IgD-negative memory B cell (primary cell): ENCODE data around the gene F2RL2. TPM values are rescaled to one million over a fixed set of nuclear protein-coding genes. Genes with fewer than 3 reads are reported as not detected.
"Not testable (repeated sequence)": the region's sequence is repeated elsewhere in the genome, so short reads cannot be mapped to it uniquely, and the experiment has no call there.

Experiments
- H3K27ac Mint-ChIP-seq, 3 donors: one replicate each; pipeline ENCODE4 v1.8.0; 2020 to 2022; ENCODE audit warnings: mild to moderate bottlenecking in 3 of 3, mixed read lengths in 3 of 3, moderate library complexity in 1 of 3
- H3K27me3 Mint-ChIP-seq: one replicate; pipeline ENCODE4 v1.8.0; 2021; ENCODE audit warnings: mixed read lengths
- H3K36me3 Mint-ChIP-seq: one replicate; pipeline ENCODE4 v1.8.0; 2020; ENCODE audit warnings: mild to moderate bottlenecking, mixed read lengths
- H3K4me1 Mint-ChIP-seq, 3 donors: one replicate each; pipeline ENCODE4 v1.8.0; 2020 to 2022; ENCODE audit warnings: mixed read lengths in 3 of 3, mild to moderate bottlenecking in 1 of 3
- H3K4me3 Mint-ChIP-seq, 4 donors: one replicate each; pipeline ENCODE4 v1.8.0; 2020 to 2022; ENCODE audit warnings: mild to moderate bottlenecking in 4 of 4, mixed read lengths in 4 of 4, moderate library complexity in 3 of 4
- H3K9me3 Mint-ChIP-seq, 3 donors: one replicate each; pipeline ENCODE4 v1.8.0; 2020 to 2021; ENCODE audit warnings: mixed read lengths in 3 of 3, mild to moderate bottlenecking in 1 of 3
- polyA plus RNA-seq: library from polyadenylated mRNA; unstranded; fragments of 300-500 nt; fragmentation: Illumina TruSeq; gene quantifications from one replicate; pipeline ENCODE4 v1.2.3, GENCODE V29; 2021

Gene F2RL2
- polyA plus RNA-seq, 1 donor from 2014 or later, result 0.11 TPM

DNA sequence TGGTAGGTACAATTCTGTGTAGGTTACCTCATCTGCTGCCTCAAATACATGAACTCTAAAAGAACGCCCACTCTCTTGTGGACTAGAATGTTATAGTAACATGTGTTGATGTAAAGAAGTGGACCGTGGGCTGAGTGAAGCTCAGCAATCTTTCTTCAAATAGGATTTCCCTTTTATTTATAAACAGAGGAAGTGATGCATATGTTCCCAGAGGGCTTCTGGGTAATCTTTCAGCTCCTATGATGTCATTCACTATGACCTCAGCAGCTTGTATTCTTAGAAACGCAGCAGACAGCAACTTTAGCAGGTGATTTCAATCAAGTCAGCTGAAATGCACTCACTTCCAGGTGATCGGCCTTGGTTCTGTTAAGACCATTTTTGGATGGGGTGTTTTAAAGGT, 14.4 kb downstream of the F2RL2 start:
- no peaks in the 10 kb centered on the region for H3K27me3 Mint-ChIP-seq
- peaks cover 7 to 10% (median 9%) of the 10 kb centered on the region in 3 donors for H3K4me1 Mint-ChIP-seq
- H3K9me3 Mint-ChIP-seq, result no peaks in the 10 kb centered on the region
- peaks cover 2% of the 10 kb centered on the region for H3K36me3 Mint-ChIP-seq
- no peak overlapping the region for H3K27ac Mint-ChIP-seq
- no peak overlapping the region for H3K4me3 Mint-ChIP-seq

- Mint-ChIP-seq H3K9me3 (no peaks in the 10 kb centered on the region), H3K36me3 (peaks cover 2% of the 10 kb centered on the region), H3K27ac (peak overlapping the region in 2 of 3 donors; percentile 50 to 55), H3K4me3 (peak overlapping the region in 1 of 4 donors; percentile 32), H3K27me3 (no peaks in the 10 kb centered on the region), H3K4me1 (peaks cover 7 to 10% (median 9%) of the 10 kb centered on the region in 3 donors)
Measured at GRCh38 chr5:76607353-76607871, 15.8 kb downstream of the F2RL2 start.

- Mint-ChIP-seq H3K36me3 (peaks cover 2% of the 10 kb centered on the region), H3K9me3 (no peaks in the 10 kb centered on the region), H3K4me1 (peaks cover 7 to 10% (median 9%) of the 10 kb centered on the region in 3 donors), H3K4me3 (no peak overlapping the region), H3K27ac (peak overlapping the region in 1 of 3 donors; percentile 50), H3K27me3 (no peaks in the 10 kb centered on the region)
Measured at GRCh38 chr5:76606701-76607100, 16.5 kb downstream of the F2RL2 start.

DNA sequence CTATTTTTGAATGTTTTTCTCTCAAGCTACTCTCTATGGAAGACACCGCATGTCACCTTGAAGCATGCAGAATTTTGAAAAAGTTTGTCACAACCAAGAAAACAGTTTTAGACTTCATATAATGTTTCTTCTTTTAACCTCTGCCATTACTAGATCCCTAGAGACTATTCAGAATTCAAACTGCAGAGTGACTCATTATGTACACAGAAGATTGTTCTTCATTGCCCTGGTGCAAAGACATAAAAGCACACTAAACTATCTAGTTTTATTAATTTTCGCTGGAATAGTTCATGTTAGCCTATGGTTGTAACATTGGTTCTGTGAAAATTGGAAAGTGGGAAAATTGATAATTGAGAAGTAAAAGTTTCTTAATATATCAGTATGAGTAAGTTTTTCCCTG, 18.4 kb downstream of the F2RL2 start:
- Mint-ChIP-seq H3K27me3 (no peaks in the 10 kb centered on the region), H3K4me3 (no peak overlapping the region), H3K27ac (no peak overlapping the region), H3K4me1 (peaks cover 7 to 10% (median 9%) of the 10 kb centered on the region in 3 donors), H3K36me3 (peaks cover 2% of the 10 kb centered on the region), H3K9me3 (no peaks in the 10 kb centered on the region)

DNA sequence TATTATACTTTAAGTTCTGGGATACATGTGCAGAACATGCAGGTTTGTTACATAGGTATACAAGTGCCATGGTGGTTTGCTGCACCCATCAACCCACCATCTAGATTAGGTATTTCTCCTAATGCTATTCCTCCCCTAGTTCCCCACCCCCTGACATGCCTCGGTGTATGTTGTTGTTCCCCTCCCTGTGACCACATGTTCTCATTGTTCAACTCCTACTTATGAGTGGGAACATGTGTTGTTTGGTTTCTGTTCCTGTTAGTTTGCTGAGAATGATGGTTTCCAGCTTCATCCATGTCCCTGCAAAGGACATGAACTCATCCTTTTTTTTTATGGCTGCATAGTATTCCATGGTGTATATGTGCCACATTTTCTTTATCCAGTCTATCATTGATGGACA, 19.2 kb downstream of the F2RL2 start:
- H3K4me3 Mint-ChIP-seq, H3K36me3 Mint-ChIP-seq, H3K4me1 Mint-ChIP-seq, H3K27me3 Mint-ChIP-seq, H3K9me3 Mint-ChIP-seq, H3K27ac Mint-ChIP-seq: not testable (repeated sequence)

DNA sequence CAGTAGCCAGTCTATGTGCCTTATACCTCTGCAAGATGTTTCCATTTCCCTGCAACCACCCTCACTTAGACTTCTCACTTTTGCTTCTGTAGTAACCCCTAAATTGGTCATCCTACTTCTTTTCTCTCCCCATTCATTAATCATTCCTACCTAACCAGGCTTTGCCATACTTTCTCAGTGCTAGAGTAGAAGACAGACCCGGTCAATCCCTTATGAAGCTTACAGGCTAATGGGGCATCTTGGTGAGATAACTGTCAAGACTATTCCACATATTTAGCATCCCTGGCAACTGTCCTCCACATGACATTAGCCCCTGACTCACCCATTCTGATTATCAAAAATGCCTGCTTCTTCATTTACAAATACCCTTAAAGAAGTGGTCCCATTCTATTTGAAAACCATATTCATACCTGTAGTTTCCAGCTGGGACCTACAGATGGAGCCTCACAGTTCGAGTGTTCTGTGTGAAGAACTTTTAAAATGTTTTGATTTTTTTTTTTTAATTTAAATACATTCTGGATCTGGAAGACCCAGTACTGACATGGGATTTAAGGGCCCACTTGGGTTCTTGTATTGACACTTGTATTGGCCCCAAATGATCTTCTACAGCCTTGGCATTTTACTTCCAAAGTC, 21.0 kb downstream of the F2RL2 start:
- H3K9me3 Mint-ChIP-seq, result no peaks in the 10 kb centered on the region
- H3K27ac Mint-ChIP-seq, result no peak overlapping the region
- no peak overlapping the region for H3K4me3 Mint-ChIP-seq
- H3K4me1 Mint-ChIP-seq, result peaks cover 2 to 4% (median 3%) of the 10 kb centered on the region in 3 donors
- H3K27me3 Mint-ChIP-seq, result no peaks in the 10 kb centered on the region
- peaks cover 2% of the 10 kb centered on the region for H3K36me3 Mint-ChIP-seq

- H3K36me3 Mint-ChIP-seq, result peaks cover 2% of the 10 kb centered on the region
- no peak overlapping the region for H3K27ac Mint-ChIP-seq
Measured at GRCh38 chr5:76601470-76601869, 21.7 kb downstream of the F2RL2 start.

GRCh38 chr5:76600716-76601115, 22.5 kb downstream of the F2RL2 start:
- Mint-ChIP-seq H3K36me3 (peaks cover 5% of the 10 kb centered on the region), H3K27ac (no peak overlapping the region), H3K4me3 (no peak overlapping the region), H3K27me3 (no peaks in the 10 kb centered on the region), H3K9me3 (no peaks in the 10 kb centered on the region), H3K4me1 (peaks cover 0 to 3% (median 2%) of the 10 kb centered on the region in 3 donors)

More at GRCh38 chr5:76601470-76601869, 21.7 kb downstream of the F2RL2 start:
- H3K27me3 Mint-ChIP-seq, result no peaks in the 10 kb centered on the region
- no peak overlapping the region for H3K4me3 Mint-ChIP-seq
- H3K9me3 Mint-ChIP-seq, result no peaks in the 10 kb centered on the region
- H3K4me1 Mint-ChIP-seq, result peaks cover 0 to 4% (median 2%) of the 10 kb centered on the region in 3 donors

DNA sequence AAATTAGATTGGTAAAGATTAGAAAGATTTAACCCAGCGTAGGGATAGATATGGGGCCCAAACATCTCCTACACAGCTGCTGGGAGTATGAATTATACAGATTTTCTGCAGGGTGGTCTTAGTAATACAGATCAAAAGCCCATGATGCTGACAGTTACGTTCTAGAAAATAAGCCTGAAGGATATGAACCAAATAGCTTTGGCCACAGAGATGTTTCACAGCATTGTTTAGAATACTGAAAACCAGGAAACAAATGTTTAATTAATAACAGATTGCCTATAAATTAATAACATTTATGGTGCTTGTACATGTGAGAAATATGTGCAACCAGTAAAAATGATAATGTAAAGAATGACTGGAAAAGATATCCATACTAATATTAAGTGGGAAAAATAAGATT, 24.7 kb downstream of the F2RL2 start:
- no peak overlapping the region for H3K27ac Mint-ChIP-seq
- H3K9me3 Mint-ChIP-seq, result no peaks in the 10 kb centered on the region
- H3K36me3 Mint-ChIP-seq, result peaks cover 10% of the 10 kb centered on the region
- no peaks in the 10 kb centered on the region for H3K27me3 Mint-ChIP-seq
- H3K4me1 Mint-ChIP-seq, result no peaks in the 10 kb centered on the region
- H3K4me3 Mint-ChIP-seq, result no peak overlapping the region

- H3K9me3 Mint-ChIP-seq, result no peaks in the 10 kb centered on the region
- H3K36me3 Mint-ChIP-seq, result peaks cover 12% of the 10 kb centered on the region
- H3K4me1 Mint-ChIP-seq, result no peaks in the 10 kb centered on the region
- H3K27ac Mint-ChIP-seq, result no peak overlapping the region
- H3K27me3 Mint-ChIP-seq, result peaks cover 2% of the 10 kb centered on the region
- no peak overlapping the region for H3K4me3 Mint-ChIP-seq
Measured at GRCh38 chr5:76595755-76596481, 27.3 kb downstream of the F2RL2 start.

GRCh38 chr5:76594107-76594506, 29.1 kb downstream of the F2RL2 start:
- Mint-ChIP-seq H3K27ac (no peak overlapping the region), H3K4me3 (no peak overlapping the region), H3K27me3 (peaks cover 2% of the 10 kb centered on the region)

GRCh38 chr5:76592692-76593091, 30.5 kb downstream of the F2RL2 start:
- Mint-ChIP-seq H3K9me3 (no peaks in the 10 kb centered on the region), H3K36me3 (peaks cover 12% of the 10 kb centered on the region), H3K27me3 (peaks cover 2% of the 10 kb centered on the region), H3K27ac (no peak overlapping the region), H3K4me3 (no peak overlapping the region), H3K4me1 (peaks cover 0 to 1% (median 0%) of the 10 kb centered on the region in 3 donors)

More at GRCh38 chr5:76594107-76594506, 29.1 kb downstream of the F2RL2 start:
- Mint-ChIP-seq H3K4me1 (peaks cover 0 to 1% (median 0%) of the 10 kb centered on the region in 3 donors), H3K9me3 (no peaks in the 10 kb centered on the region), H3K36me3 (peaks cover 12% of the 10 kb centered on the region)

DNA sequence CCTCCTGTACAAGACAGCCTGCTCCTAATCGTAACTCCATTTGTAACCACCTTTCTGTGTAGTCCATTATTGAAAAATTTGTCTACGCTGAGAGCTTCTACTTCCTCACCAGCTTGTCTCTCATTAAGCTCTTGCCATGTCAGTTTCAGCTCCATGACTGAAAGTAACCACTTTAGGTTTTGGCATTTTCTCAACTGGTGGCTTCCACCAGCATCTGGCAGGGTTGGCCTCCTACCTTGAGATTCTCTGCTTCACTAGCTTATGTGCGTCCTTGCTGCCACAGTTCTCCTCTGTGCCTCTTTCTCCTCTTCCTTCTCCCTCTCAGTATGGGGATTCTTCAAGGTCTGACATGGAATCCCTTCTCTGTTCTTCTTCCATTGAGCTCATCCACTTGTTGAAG, 31.8 kb downstream of the F2RL2 start:
- peaks cover 11% of the 10 kb centered on the region for H3K36me3 Mint-ChIP-seq
- H3K4me1 Mint-ChIP-seq, result peaks cover 0 to 1% (median 0%) of the 10 kb centered on the region in 3 donors
- peaks cover 2% of the 10 kb centered on the region for H3K27me3 Mint-ChIP-seq
- H3K4me3 Mint-ChIP-seq, result peak overlapping the region in 1 of 4 donors; percentile 24
- H3K27ac Mint-ChIP-seq, result no peak overlapping the region
- H3K9me3 Mint-ChIP-seq, result no peaks in the 10 kb centered on the region

GRCh38 chr5:76590027-76590426, 33.2 kb downstream of the F2RL2 start:
- H3K4me1 Mint-ChIP-seq, result peaks cover 0 to 1% (median 0%) of the 10 kb centered on the region in 3 donors
- H3K36me3 Mint-ChIP-seq, result peaks cover 5% of the 10 kb centered on the region
- no peaks in the 10 kb centered on the region for H3K9me3 Mint-ChIP-seq
- H3K27ac Mint-ChIP-seq, result no peak overlapping the region
- H3K27me3 Mint-ChIP-seq, result peaks cover 2% of the 10 kb centered on the region
- no peak overlapping the region for H3K4me3 Mint-ChIP-seq

DNA sequence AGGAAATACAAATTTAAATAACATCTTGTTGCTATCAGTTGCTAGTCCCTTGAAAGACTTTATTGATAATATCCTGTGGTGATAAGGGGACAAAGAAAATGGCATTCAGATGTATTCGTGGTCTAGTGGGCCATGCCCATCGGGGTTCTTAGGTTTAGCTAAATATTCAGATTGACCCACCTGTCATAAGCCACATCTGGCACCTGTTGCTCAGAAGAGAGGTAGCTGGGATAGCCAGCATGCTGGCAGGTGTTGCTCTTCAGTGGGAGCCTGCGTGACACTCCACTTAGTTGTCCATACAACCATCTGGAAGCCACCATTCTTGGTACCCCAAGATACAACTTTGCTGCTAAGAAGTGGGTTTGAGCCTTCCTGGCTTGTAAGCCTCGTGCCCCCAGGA, 36.7 kb downstream of the F2RL2 start:
- Mint-ChIP-seq H3K27me3 (no peaks in the 10 kb centered on the region), H3K9me3 (no peaks in the 10 kb centered on the region), H3K4me3 (no peak overlapping the region), H3K27ac (no peak overlapping the region), H3K36me3 (no peaks in the 10 kb centered on the region), H3K4me1 (peaks cover 0 to 4% (median 1%) of the 10 kb centered on the region in 3 donors)
